Sigmoid colon (tissue), 4 donors: ENCODE data around the gene CACNA1D.

ENCODE experiments used
- CTCF ChIP-seq, 4 experiments: fragments of 450-650 bp in 3 of 4; fragments of 200-600 bp in 1 of 4; IDR thresholded peaks; one replicate each; pipeline ENCODE4 v1.5.1; 2016 to 2019; ENCODE audit warnings: antibody characterized with exemption in 4 of 4, mild to moderate bottlenecking in 3 of 4, moderate library complexity in 2 of 4
- EP300 ChIP-seq, 4 donors: sonication (generic); formaldehyde crosslinking; IDR thresholded peaks; one replicate each; pipeline ENCODE4 v1.6.1; 2017; ENCODE audit warnings: antibody characterized with exemption in 4 of 4

GRCh38 chr3:53843195-53844177 is 349.1 kb downstream of the CACNA1D start:
- TF ChIP-seq CTCF (IDR thresholded peaks at IDR 0.05), result no peak
- no peak for TF ChIP-seq EP300 (IDR thresholded peaks at IDR 0.05)
